K562 (cell line): ENCODE measurements around the gene DBP. TPM values are rescaled to one million over a fixed set of nuclear protein-coding genes. Genes with fewer than 3 reads are reported as not detected.

Source experiments
- ATAC-seq: fragments of 200-7000 bp; cut with Tn5 transposase; 3 replicates; pipeline ENCODE4 v1.9.1; 2020; ENCODE audit warnings: moderate library complexity
- BruUV-seq: library from RNA; stranded (reverse); fragments of 400-500 nt; replicated peaks from 2 replicates; lab custom pipeline; 2021; lab: Mats Ljungman, UMichigan
- CTCF ChIA-PET: fragments of 300-600 bp; formaldehyde crosslinking; extraction: SDS; loops from one replicate; lab custom pipeline; 2021; ENCODE audit warnings: low intra/inter-chr PET ratio; lab: Yijun Ruan, JAX
- POLR2A ChIA-PET: fragments of 300-600, 350-650 bp; sonication (Branson Sonifier 250); formaldehyde crosslinking; extraction: SDS; loops from one replicate; lab custom pipeline; 2021; ENCODE audit warnings: antibody characterized with exemption, inconsistent platforms; lab: Yijun Ruan, JAX
- DNase-seq, 4 experiments: peaks; one replicate each; pipeline versions ENCODE4 v3.0.0 to v3.0.0-alpha.2; 2011 to 2018; ENCODE audit warnings: low spot score in 3 of 4, mixed read lengths in 3 of 4; ENCODE audit errors: extremely low read depth in 1 of 4
- FAIRE-seq: peaks from 2 replicates; lab custom pipeline; 2011; peaks lifted over from hg19 to GRCh38; lab: Jason Lieb, UNC
- H2AFZ ChIP-seq: 2 replicates; pipeline ENCODE4 v1.6.0; 2011; ENCODE audit warnings: low read depth, low read length, control low read depth, inconsistent platforms
- H3K27ac ChIP-seq: fragments of 200-600 bp; 3 replicates; pipeline ENCODE4 v1.8.0; 2011; ENCODE audit warnings: low read depth, mild to moderate bottlenecking, control low read depth, inconsistent platforms, low read length, moderate library complexity, mixed read lengths; ENCODE audit errors: extremely low read depth
- H3K27me3 ChIP-seq, 2 experiments: fragments of 300-600 bp in 1 of 2; 2 replicates in 1 of 2; 3 replicates in 1 of 2; pipeline versions ENCODE4 v1.6.0 to v1.8.0; 2011; ENCODE audit warnings: inconsistent platforms in 2 of 2, low read length in 2 of 2, mild to moderate bottlenecking in 1 of 2, mixed read lengths in 1 of 2, moderate library complexity in 1 of 2; ENCODE audit not compliant: control insufficient read depth in 2 of 2, insufficient read depth in 2 of 2
- H3K36me3 ChIP-seq: fragments of 300-600 bp; 3 replicates; pipeline ENCODE4 v1.8.0; 2011; ENCODE audit warnings: mild to moderate bottlenecking, low read length, inconsistent platforms; ENCODE audit not compliant: control insufficient read depth, insufficient read depth
- H3K4me1 ChIP-seq, 2 experiments: fragments of 200-600 bp in 1 of 2; replicated peaks in 1 of 2; 2 replicates in 1 of 2; 3 replicates in 1 of 2; pipeline versions ENCODE4 v1.5.1 to v1.8.0; 2011; ENCODE audit warnings: inconsistent platforms in 2 of 2, low read length in 2 of 2, mild to moderate bottlenecking in 1 of 2, mixed read lengths in 1 of 2, moderate library complexity in 1 of 2; ENCODE audit not compliant: control insufficient read depth in 2 of 2, insufficient read depth in 2 of 2
- H3K4me2 ChIP-seq: 2 replicates; pipeline ENCODE4 v1.6.1; 2011; ENCODE audit warnings: low read length, control low read depth, inconsistent platforms, mixed read lengths; ENCODE audit not compliant: insufficient read depth
- H3K4me3 ChIP-seq: fragments of 200-600 bp; sonication (generic), shearing (Covaris generic); 2 replicates; pipeline ENCODE4 v1.5.1; 2016; ENCODE audit warnings: control low read depth, inconsistent platforms
- H3K79me2 ChIP-seq: fragments of 200-600 bp; 3 replicates; pipeline ENCODE4 v1.8.0; 2011; ENCODE audit warnings: low read length, inconsistent platforms; ENCODE audit not compliant: control insufficient read depth, insufficient read depth
- H3K9ac ChIP-seq, 2 experiments: 2 replicates each; pipeline versions ENCODE4 v1.6.0 to v1.6.1; 2011; ENCODE audit warnings: low read depth in 2 of 2, low read length in 2 of 2, control low read depth in 1 of 2, inconsistent platforms in 1 of 2, mild to moderate bottlenecking in 1 of 2, mixed read lengths in 1 of 2; ENCODE audit not compliant: insufficient read depth in 1 of 2
- H3K9me1 ChIP-seq: one replicate; pipeline ENCODE4 v1.6.0; 2011; ENCODE audit warnings: inconsistent platforms, mild to moderate bottlenecking, low read length, moderate library complexity; ENCODE audit not compliant: control insufficient read depth, insufficient read depth
- H3K9me3 ChIP-seq: replicated peaks from 2 replicates; pipeline ENCODE4 v1.5.1; 2011; ENCODE audit warnings: low read depth, low read length, inconsistent platforms; ENCODE audit not compliant: control insufficient read depth, insufficient read depth
- H4K20me1 ChIP-seq: replicated peaks from 2 replicates; pipeline ENCODE4 v1.6.1; 2011; ENCODE audit warnings: low read length, inconsistent platforms, mixed read lengths; ENCODE audit not compliant: control insufficient read depth, insufficient read depth
- C11orf30 ChIP-seq: fragments of 450-650 bp; IDR thresholded peaks from 2 replicates; pipeline ENCODE4 v1.6.1; 2016; ENCODE audit warnings: low read depth, mild to moderate bottlenecking
- CHCHD3 ChIP-seq: fragments of 250-450 bp; sonication (Bioruptor Pico); IDR thresholded peaks from 2 replicates; pipeline ENCODE4 v2.1.2; 2022; ENCODE audit warnings: mild to moderate bottlenecking
- CXXC5 ChIP-seq: fragments of 250-450 bp; sonication (Bioruptor Pico); IDR thresholded peaks from 2 replicates; pipeline ENCODE4 v1.8.0; 2022; ENCODE audit warnings: inconsistent platforms, mild to moderate bottlenecking, moderate library complexity
- MAFG ChIP-seq: fragments of 450-650 bp; conservative IDR thresholded peaks from 2 replicates; pipeline ENCODE4 v1.6.1; 2016; ENCODE audit warnings: missing genetic modification characterization, missing compliant biosample characterization
- NR0B1 ChIP-seq: fragments of 450-650 bp; IDR thresholded peaks from one replicate; pipeline ENCODE4 v1.6.1; 2018; ENCODE audit warnings: mild to moderate bottlenecking, moderate library complexity; ENCODE audit not compliant: partially characterized antibody
- SMAD3 ChIP-seq: fragments of 450-650 bp; formaldehyde crosslinking; conservative IDR thresholded peaks from 2 replicates; pipeline ENCODE4 v1.4.0; 2020; ENCODE audit warnings: mild to moderate bottlenecking
- ZNF316 ChIP-seq: fragments of 450-650 bp; IDR thresholded peaks from 2 replicates; pipeline ENCODE4 v1.6.1; 2016
- WGBS: fragments of 100-300 bp; shearing (Covaris generic); methylation state at CpG from one replicate; pipeline ENCODE4 v1.1.6; 2016; ENCODE audit warnings: low coverage, mixed read lengths; ENCODE audit not compliant: insufficient coverage; ENCODE audit errors: missing lambda C conversion rate; 5-methylcytosine and 5-hydroxymethylcytosine counted together
- in situ Hi-C: fragments of 300-500 bp; cut with MboI; formaldehyde crosslinking; loops from 4 replicates; pipeline ENCODE4 v1.15.0; 2018; ENCODE audit warnings: inconsistent platforms, mixed read lengths
- intact Hi-C: fragments of 100-400 bp; cut with micrococcal nuclease; formaldehyde crosslinking; loops from 2 replicates; pipeline ENCODE4 v1.14.2; 2022
- polyA plus RNA-seq, 8 experiments: library from polyadenylated mRNA; depleted of rRNA in 4 of 8; stranded (reverse) in 5 of 8; unstranded in 3 of 8; fragments of >200 nt; fragmentation: Nextera tagmentation in 2 of 8; fragmentation: Illumina TruSeq in 1 of 8; extraction: Ambion mirVana in 2 of 8; extraction: Trizol in 1 of 8; gene quantifications; 2 replicates each; pipeline versions ENCODE4 v1.2.1 to v1.2.3, GENCODE V29; 2011 to 2014; ENCODE audit warnings: inconsistent platforms in 1 of 8, missing spikeins in 1 of 8
- total RNA-seq, 7 experiments: library from RNA; depleted of rRNA in 6 of 7; stranded (reverse); fragments of >200 nt in 6 of 7; fragmentation: Illumina TruSeq in 2 of 7; extraction: Trizol in 2 of 7; gene quantifications; 2 replicates each; pipeline versions ENCODE4 v1.2.1 to v1.2.3, GENCODE V29; 2011 to 2021; ENCODE audit warnings: low replicate concordance in 1 of 7
- TF ChIP-seq, protein P1 (sequence below): sonication (generic); formaldehyde crosslinking; IDR thresholded peaks from 2 replicates; pipeline ENCODE4 v1.9.0; 2022; ENCODE audit warnings: mild to moderate bottlenecking, missing genetic modification reagents
- TF ChIP-seq, protein P2 (sequence below): fragments of 250-450 bp; sonication (Bioruptor Pico); IDR thresholded peaks from 2 replicates; pipeline ENCODE4 v1.4.0; 2020; ENCODE audit warnings: borderline replicate concordance

DBP gene
- total and polyA plus RNA-seq, 9 of the 15 experiments (the other 6 are each of a cell fraction or from before 2014, with no cell fraction given): 0.25 to 5.5 (median 1.8) TPM

DNA sequence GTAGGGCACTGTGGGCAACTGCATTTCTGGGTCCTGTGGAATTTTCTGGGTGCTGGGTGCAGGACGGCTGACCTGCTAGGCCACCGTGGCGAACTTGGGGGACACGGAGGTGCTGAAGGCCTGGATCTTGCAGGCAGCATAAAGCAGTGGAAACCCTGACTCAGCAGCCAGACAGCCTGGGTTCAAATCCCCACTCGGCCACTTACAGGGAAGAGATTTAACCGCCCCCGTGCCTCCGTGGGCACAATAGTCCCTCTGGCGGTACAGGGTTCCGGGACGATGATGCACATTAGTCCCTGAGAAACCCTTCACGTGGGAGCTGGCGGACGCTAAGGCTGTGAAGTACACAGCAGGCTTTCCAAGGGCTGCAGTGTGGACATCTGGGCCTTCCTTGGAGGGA, 25.3 kb downstream of the DBP start:
- WGBS: 50% methylated on average over 14 of the region's 14 CpGs
- intact Hi-C loops: no loop called here
- POLR2A ChIA-PET: interaction anchor here (0.6 to 1.3 kb wide), 3 partner anchors 12 to 37 kb away, joined by 3 to 4 read pairs (median 3); no protein-coding TSS in a partner anchor

More for the DNA sequence above, 25.3 kb downstream of the DBP start:
- Histone ChIP-seq H3K9me1 (peaks cover under 1% of the 10 kb centered on the region), H3K4me3 (no peak overlapping the region), H3K27ac (no peak overlapping the region), H3K79me2 (peaks cover 13% of the 10 kb centered on the region), H3K4me1 (peaks cover 12 to 60% of the 10 kb centered on the region in 2 experiments; a peak in 4 of 5 replicates), H3K36me3 (peaks cover 22% of the 10 kb centered on the region; the same call in 2 of the 3 replicates), H3K4me2 (no peak overlapping the region), H3K9me3 (no peaks in the 10 kb centered on the region), H4K20me1 (peaks cover 21% of the 10 kb centered on the region), H3K27me3 (no peaks in the 10 kb centered on the region), H2AFZ (no peak overlapping the region), H3K9ac (0 out of 4 replicates have a peak overlapping the region, but pooled peaks of 1 of the 2 experiments have one; percentile 14)
- no TSS peak for BruUV-seq
- CTCF ChIA-PET: no interaction called here
- ATAC-seq (no peak), FAIRE-seq (no peak), DNase-seq (no peak)
- TF ChIP-seq ZNF316 (peak; percentile 78), CXXC5 (CRISPR knock-in tag) (no peak), C11orf30 (peak; percentile 57; the same call in 1 of the 2 replicates), SMAD3 (no peak), MAFG (tag) (0 out of 2 replicates have a peak, but pooled peaks have one; percentile 26), NR0B1 (no peak), CHCHD3 (no peak)
- TF ChIP-seq, protein P1, sequence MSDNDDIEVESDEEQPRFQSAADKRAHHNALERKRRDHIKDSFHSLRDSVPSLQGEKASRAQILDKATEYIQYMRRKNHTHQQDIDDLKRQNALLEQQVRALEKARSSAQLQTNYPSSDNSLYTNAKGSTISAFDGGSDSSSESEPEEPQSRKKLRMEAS (CRISPR knock-in tag): no peak
- TF ChIP-seq, protein P2, sequence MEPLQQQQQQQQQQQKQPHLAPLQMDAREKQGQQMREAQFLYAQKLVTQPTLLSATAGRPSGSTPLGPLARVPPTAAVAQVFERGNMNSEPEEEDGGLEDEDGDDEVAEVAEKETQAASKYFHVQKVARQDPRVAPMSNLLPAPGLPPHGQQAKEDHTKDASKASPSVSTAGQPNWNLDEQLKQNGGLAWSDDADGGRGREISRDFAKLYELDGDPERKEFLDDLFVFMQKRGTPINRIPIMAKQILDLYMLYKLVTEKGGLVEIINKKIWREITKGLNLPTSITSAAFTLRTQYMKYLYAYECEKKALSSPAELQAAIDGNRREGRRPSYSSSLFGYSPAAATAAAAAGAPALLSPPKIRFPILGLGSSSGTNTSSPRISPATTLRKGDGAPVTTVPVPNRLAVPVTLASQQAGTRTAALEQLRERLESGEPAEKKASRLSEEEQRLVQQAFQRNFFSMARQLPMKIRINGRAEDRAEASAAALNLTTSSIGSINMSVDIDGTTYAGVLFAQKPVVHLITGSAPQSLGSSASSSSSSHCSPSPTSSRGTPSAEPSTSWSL (CRISPR knock-in tag): no peak
- in situ Hi-C loops: no loop called here
